Suprapubic skin (tissue), 4 donors: ENCODE data around the gene UBE2S. TPM values are rescaled to one million over a fixed set of nuclear protein-coding genes. Genes with fewer than 3 reads are reported as not detected.

Source experiments
- DNase-seq, 2 donors: peaks; one replicate each; pipeline ENCODE4 v3.0.0-alpha.2; 2019; ENCODE audit warnings: low spot score in 2 of 2
- H3K27ac ChIP-seq: fragments of 200-600 bp; sonication (generic); one replicate; pipeline ENCODE4 v1.5.1; 2019
- H3K27me3 ChIP-seq: fragments of 200-600 bp; sonication (generic); one replicate; pipeline ENCODE4 v1.5.1; 2019
- H3K36me3 ChIP-seq: fragments of 200-600 bp; sonication (generic); one replicate; pipeline ENCODE4 v1.5.1; 2019
- H3K4me1 ChIP-seq: fragments of 200-600 bp; sonication (generic); one replicate; pipeline ENCODE4 v1.5.1; 2019
- H3K4me3 ChIP-seq: fragments of 200-600 bp; sonication (generic); one replicate; pipeline ENCODE4 v1.5.1; 2019; ENCODE audit warnings: mild to moderate bottlenecking
- H3K9me3 ChIP-seq: fragments of 200-600 bp; sonication (generic); one replicate; pipeline ENCODE4 v1.5.1; 2019
- CTCF ChIP-seq, 2 donors: fragments of 200-600 bp in 1 of 2; fragments of 450-650 bp in 1 of 2; sonication (generic) in 1 of 2; IDR thresholded peaks; one replicate each; pipeline ENCODE4 v1.5.1; 2016 to 2019; ENCODE audit warnings: antibody characterized with exemption in 2 of 2, mild to moderate bottlenecking in 1 of 2, moderate library complexity in 1 of 2
- EP300 ChIP-seq: sonication (generic); formaldehyde crosslinking; IDR thresholded peaks from one replicate; pipeline ENCODE4 v1.6.1; 2017; ENCODE audit warnings: antibody characterized with exemption
- POLR2A ChIP-seq, 2 donors: fragments of 450-650 bp; IDR thresholded peaks; one replicate each; pipeline ENCODE4 v1.6.1; 2017; ENCODE audit warnings: antibody characterized with exemption in 2 of 2, mild to moderate bottlenecking in 2 of 2, moderate library complexity in 2 of 2
- POLR2AphosphoS5 ChIP-seq, 3 donors: sonication (generic); formaldehyde crosslinking; IDR thresholded peaks; one replicate each; pipeline ENCODE4 v1.6.1; 2017; ENCODE audit warnings: antibody characterized with exemption in 3 of 3
- WGBS: methylation state at CpG from one replicate; pipeline ENCODE4 v1.1.5; 2018; 5-methylcytosine and 5-hydroxymethylcytosine counted together
- total RNA-seq, 4 donors: library from RNA; depleted of rRNA; stranded (reverse); fragments of >200 nt; gene quantifications; one replicate each; pipeline ENCODE4 v1.1.0, GENCODE V29; 2016

UBE2S gene
- total RNA-seq, 4 donors from 2014 or later = 7.4 to 17.0 (median 12.2) TPM

- no peak for TF ChIP-seq POLR2A (IDR thresholded peaks at IDR 0.05)
- no peak for TF ChIP-seq POLR2AphosphoS5 (IDR thresholded peaks at IDR 0.05)
- no peak for TF ChIP-seq CTCF (IDR thresholded peaks at IDR 0.05)
- TF ChIP-seq EP300 = no peak
- H3K4me1 ChIP-seq = peaks cover 27% of the 10 kb centered on the region
- 2% methylated on average over 28 of the region's 59 CpGs for WGBS
- DNase-seq = no peak
- H3K27me3 ChIP-seq = peaks cover 73% of the 10 kb centered on the region
- H3K9me3 ChIP-seq = no peaks in the 10 kb centered on the region
- H3K4me3 ChIP-seq = peak overlapping the region; percentile 37
- H3K27ac ChIP-seq = no peak overlapping the region
- no peaks in the 10 kb centered on the region for H3K36me3 ChIP-seq
These were observed 37.8 kb downstream of the UBE2S start for GRCh38 chr19:55369653-55370304.

GRCh38 chr19:55368701-55369563 is 38.7 kb downstream of the UBE2S start:
- TF ChIP-seq POLR2AphosphoS5 (IDR thresholded peaks at IDR 0.05) (no peak), POLR2A (IDR thresholded peaks at IDR 0.05) (no peak), CTCF (IDR thresholded peaks at IDR 0.05) (no peak), EP300 (no peak)
- no peaks in the 10 kb centered on the region for H3K36me3 ChIP-seq
- no peak overlapping the region for H3K27ac ChIP-seq
- peak overlapping the region; percentile 37 for H3K4me3 ChIP-seq
- H3K4me1 ChIP-seq = peaks cover 21% of the 10 kb centered on the region
- H3K27me3 ChIP-seq = peaks cover 64% of the 10 kb centered on the region
- no peak for DNase-seq
- H3K9me3 ChIP-seq = no peaks in the 10 kb centered on the region
- WGBS = 6% methylated on average over 18 of the region's 54 CpGs

- Histone ChIP-seq H3K27me3 (peaks cover 56% of the 10 kb centered on the region), H3K27ac (no peak overlapping the region), H3K4me3 (no peak overlapping the region), H3K9me3 (no peaks in the 10 kb centered on the region), H3K36me3 (no peaks in the 10 kb centered on the region), H3K4me1 (peaks cover 21% of the 10 kb centered on the region)
- TF ChIP-seq POLR2AphosphoS5 (IDR thresholded peaks at IDR 0.05) (no peak), POLR2A (IDR thresholded peaks at IDR 0.05) (no peak), EP300 (no peak), CTCF (IDR thresholded peaks at IDR 0.05) (no peak)
- DNase-seq = no peak
- WGBS = 84% methylated on average over 4 of the region's 16 CpGs
These were observed 39.5 kb downstream of the UBE2S start for GRCh38 chr19:55368106-55368505.

- Histone ChIP-seq H3K4me3 (no peak overlapping the region), H3K27ac (no peak overlapping the region), H3K27me3 (peaks cover 50% of the 10 kb centered on the region), H3K36me3 (no peaks in the 10 kb centered on the region), H3K4me1 (peaks cover 21% of the 10 kb centered on the region), H3K9me3 (no peaks in the 10 kb centered on the region)
- DNase-seq = no peak
- 74% methylated on average over 3 of the region's 3 CpGs for WGBS
- no peak for TF ChIP-seq POLR2A (IDR thresholded peaks at IDR 0.05)
- TF ChIP-seq EP300 = no peak
- TF ChIP-seq POLR2AphosphoS5 (IDR thresholded peaks at IDR 0.05) = no peak
- TF ChIP-seq CTCF (IDR thresholded peaks at IDR 0.05) = no peak
These were observed 40.8 kb downstream of the UBE2S start for GRCh38 chr19:55366790-55367189.

- Histone ChIP-seq H3K4me1 (peaks cover 21% of the 10 kb centered on the region), H3K27ac (no peak overlapping the region), H3K36me3 (no peaks in the 10 kb centered on the region), H3K9me3 (no peaks in the 10 kb centered on the region), H3K4me3 (no peak overlapping the region), H3K27me3 (peaks cover 42% of the 10 kb centered on the region)
- WGBS = 68% methylated on average over 19 of the region's 19 CpGs
- DNase-seq = no peak
- TF ChIP-seq POLR2AphosphoS5 (IDR thresholded peaks at IDR 0.05) (no peak), CTCF (IDR thresholded peaks at IDR 0.05) (no peak), POLR2A (IDR thresholded peaks at IDR 0.05) (no peak), EP300 (no peak)
These were observed 41.6 kb downstream of the UBE2S start for GRCh38 chr19:55365964-55366363.
